GM12801 (cell line): ENCODE data around the gene PALLD.

Source experiments
- CTCF ChIP-seq: IDR thresholded peaks from one replicate; pipeline ENCODE4 v1.5.1; 2011; ENCODE audit warnings: control low read depth; ENCODE audit not compliant: insufficient read length; ENCODE audit errors: extremely low read depth

PALLD gene

GRCh38 chr4:168743601-168744000 lies 246.7 kb downstream of the PALLD start:
- no peak for TF ChIP-seq CTCF

GRCh38 chr4:168744021-168744420 lies 247.2 kb downstream of the PALLD start:
- TF ChIP-seq CTCF, result no peak

- no peak for TF ChIP-seq CTCF
Observed at GRCh38 chr4:168748807-168749206, 252.0 kb downstream of the PALLD start.

- TF ChIP-seq CTCF, result no peak
Observed at GRCh38 chr4:168751263-168752225, 254.7 kb downstream of the PALLD start.

- TF ChIP-seq CTCF, result no peak
Observed at GRCh38 chr4:168755598-168756477, 259.0 kb downstream of the PALLD start.

- TF ChIP-seq CTCF, result no peak
Observed at GRCh38 chr4:168757500-168757899, 260.6 kb downstream of the PALLD start.

GRCh38 chr4:168758351-168758876 lies 261.6 kb downstream of the PALLD start:
- TF ChIP-seq CTCF, result no peak
